AG20443 (cell line): ENCODE results near the gene DCAF11.

Source experiments
- DNase-seq: peaks from one replicate; pipeline ENCODE4 v3.0.0; 2012; ENCODE audit warnings: low spot score, mixed read lengths

DCAF11 gene

DNA sequence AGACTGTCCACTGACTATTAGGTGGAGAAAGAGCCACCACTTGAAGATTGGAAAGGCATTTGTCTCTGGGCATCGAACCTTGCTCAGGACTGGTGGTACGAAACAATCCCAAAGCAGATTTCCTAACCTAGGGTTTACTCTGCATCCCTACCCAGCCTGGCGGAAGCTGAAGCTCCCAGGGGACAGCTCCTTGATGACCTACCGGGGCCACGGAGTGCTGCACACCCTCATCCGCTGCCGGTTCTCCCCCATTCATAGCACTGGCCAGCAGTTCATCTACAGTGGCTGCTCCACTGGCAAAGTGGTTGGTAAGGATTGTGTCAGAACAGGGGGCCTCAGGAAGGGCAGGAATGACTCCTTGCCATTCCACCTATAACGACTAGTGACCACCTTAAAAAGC, 6.6 kb downstream of the DCAF11 start:
- no peak for DNase-seq

DNA sequence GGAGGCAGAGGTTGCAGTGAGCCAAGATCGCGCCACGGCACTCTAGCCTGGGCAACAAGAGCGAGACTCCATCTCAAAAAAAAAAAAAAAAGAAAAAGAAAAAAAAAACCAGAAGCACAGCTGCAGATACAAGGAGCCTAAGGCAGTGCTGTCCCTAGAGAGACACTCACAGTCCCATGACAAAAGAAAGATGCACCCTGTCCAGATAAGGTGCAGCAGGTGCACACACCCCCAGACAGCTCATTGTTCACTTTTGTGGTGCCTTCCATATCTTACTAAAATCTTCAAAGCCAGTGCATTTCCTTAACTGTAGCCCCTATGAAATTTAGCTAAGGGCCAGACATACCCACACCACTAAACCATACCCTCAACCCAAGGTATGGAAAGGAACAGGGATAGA, 7.8 kb downstream of the DCAF11 start:
- DNase-seq, result no peak

DNA sequence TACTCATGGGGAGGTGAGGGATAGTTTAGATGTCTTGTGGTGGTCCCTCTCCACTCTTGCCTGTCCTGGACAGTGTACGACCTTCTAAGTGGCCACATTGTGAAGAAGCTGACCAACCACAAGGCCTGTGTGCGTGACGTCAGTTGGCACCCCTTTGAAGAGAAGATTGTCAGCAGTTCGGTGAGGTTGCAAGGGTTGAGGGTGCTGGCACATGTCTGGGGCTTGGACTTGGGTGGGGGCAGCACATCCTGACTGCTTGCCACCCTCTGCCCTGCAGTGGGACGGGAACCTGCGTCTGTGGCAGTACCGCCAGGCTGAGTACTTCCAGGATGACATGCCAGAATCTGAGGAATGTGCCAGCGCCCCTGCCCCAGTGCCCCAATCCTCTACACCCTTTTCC, 8.3 kb downstream of the DCAF11 start:
- DNase-seq, result no peak

DNA sequence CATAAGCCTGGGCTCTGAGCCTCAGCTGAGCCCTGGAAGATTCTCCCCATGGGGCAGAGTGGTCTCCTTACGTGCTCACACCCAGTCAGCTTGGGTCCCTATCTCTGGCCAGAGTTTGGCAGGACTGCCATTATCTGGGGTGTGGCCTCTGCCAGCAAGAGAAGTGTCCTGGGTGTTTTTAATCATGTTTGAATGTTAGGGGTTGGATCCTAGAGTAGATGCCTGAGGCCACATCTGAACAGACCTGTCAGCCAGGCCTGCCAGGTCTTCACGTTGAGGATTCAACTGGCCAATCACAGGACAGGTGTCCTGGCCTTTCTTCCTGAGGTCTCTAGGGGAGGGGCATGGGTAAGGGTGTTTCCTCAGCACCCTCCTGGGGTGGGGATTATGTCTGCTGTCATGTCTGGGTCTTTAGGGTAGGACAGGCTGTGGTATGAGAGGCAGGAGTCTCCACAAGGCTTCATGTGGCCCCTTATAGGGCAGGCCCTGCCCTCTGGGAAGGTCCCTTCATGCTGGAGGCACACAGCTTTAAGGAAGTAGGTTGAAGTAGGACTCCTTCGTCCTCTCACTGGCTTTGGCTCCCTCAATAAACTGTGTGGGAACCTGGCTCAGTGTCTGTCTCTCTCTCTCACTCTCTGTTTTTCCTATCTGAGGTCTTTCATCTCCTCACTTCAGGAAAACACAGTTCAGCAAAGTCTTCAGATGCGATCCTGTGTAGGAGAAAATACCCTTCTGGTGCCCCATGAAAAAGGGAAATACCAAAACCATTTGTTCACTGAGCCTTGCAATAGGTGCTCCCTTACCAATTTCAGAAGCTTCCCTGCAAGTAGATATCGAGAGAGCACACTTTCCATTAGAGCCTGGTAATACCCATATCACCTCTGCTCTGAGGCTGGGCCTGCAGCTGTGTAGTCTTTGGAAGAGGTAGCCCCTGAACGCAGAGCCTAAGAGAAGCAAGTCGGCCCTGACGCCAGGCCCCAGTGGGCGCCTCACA, 9.1 kb downstream of the DCAF11 start:
- DNase-seq, result no peak

DNA sequence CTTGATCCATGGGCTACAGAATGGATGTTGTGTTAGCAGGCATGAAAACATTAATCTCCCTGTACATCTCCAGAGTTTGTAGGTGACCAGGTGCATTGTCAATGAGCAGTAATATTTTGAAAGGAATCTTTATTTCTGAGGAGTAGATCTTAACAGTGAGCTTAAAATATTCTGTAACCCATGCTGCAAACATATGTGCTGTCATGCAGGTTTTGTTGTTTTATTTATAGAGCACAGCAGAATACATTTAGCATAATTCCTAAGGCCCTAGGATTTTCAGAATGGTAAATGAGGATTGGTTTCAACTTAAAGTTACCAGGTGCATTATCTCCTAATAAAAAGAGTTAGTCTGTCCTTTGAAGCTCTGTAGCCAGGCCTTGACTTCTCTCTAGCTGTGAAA, 12.4 kb downstream of the DCAF11 start:
- DNase-seq, result no peak

DNA sequence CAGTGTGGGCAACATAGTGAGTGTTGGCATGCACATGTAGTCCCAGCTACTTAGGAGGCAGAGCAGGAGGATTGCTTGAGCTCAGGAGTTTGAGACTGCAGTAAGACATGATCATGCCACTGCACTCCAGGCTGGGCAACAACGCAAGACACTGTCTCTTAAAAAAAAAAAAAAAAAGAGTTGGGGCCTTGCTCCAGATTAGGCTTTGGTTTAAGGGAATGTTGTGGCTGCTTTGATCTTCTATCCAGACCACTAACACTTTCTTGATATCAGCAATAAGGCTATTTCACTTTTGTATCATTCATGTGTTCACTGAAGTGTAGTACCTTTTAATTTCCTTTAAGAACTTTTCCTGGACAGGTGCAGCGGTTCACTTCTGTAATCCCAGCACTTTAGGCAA, 13.1 kb downstream of the DCAF11 start:
- no peak for DNase-seq

DNA sequence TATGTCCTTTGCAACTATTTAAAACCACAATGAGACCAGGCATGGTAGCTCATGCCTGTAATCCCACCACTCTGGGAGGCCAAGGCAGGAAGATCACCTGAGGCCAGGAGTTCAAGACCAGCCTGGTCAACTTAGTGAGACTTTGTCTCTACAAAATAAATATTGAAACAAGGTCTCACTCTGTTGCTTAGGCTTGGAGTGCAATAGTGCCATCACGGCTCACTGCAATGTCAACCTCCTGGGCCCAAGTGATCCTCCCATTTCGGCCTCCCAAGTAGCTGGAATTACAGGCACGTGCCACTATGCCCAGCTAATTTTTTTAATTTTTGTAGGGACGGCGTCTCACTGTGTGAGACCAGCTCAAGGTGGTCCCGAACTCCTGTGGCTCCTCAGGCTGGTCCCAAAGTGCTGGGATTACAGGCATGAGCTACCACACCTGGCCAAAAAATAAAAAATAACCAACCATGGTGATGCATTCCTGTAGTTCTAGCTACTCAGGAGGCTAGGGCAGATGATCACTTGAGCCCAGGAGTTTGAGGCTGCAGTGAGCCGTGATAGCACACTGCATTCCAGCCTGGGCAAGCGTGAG, 14.9 kb downstream of the DCAF11 start:
- DNase-seq, result no peak

DNA sequence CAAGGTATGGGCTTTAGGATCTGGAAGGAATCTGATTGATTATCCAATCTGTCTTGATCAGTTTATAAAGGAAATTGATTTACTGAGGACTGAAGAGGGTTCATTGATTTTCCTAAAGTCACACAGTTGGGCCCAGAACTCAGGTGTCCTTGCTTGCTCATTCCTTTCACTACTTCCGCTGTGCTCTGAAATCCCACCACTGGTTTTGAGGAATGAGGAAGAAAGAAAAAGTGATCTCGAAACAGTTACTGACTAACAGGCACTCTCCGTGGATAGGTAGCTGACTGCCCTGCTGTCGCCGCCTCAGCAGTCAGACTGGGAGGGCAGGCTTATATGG, 15.8 kb downstream of the DCAF11 start, which contains the start of gene FITM1:
Gene FITM1 (plus strand): TSS at position 280 of the 337 bp plus-strand sequence. CDS start 905 bp downstream, outside the sequence.
- DNase-seq, result no peak

DNA sequence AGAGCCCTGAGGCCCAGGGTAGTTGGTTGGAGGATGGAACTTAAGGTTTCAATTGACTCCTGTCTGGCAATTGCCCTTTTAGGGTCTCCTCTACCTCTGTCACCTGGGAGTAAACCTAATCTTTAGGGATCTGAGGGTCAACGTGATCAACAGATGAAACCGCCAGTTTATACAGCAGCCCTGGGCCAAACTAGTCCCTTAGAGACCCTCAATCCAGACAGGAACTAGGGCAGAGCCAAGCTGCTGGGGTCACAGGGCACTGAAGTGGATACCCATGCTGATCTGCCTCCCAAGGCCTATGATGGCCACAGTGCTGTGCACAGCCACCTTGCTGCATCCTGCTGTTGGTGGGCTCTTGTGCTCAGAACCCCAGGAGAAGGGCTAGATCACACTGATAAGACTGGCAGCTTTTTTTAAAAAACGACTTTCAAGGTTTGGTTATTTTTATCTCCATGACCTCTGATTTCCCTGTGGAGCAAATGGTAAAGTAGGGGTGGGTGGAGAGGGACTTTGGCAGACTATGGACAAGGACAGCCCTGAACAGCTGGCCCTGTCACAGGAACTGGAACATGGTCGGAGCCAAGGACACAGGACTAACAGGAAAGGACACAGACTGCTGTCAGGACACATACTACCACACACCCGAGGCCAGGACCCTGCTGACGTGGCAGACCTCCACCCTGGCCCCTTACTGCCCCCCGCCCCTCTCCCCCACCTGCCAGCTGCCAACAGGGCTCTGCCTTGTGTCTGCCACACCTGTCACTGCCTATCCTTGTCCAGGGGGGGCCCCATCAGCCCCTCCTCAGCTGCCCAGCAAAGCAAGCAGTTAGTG, 16.4 kb downstream of the DCAF11 start:
- no peak for DNase-seq

DNA sequence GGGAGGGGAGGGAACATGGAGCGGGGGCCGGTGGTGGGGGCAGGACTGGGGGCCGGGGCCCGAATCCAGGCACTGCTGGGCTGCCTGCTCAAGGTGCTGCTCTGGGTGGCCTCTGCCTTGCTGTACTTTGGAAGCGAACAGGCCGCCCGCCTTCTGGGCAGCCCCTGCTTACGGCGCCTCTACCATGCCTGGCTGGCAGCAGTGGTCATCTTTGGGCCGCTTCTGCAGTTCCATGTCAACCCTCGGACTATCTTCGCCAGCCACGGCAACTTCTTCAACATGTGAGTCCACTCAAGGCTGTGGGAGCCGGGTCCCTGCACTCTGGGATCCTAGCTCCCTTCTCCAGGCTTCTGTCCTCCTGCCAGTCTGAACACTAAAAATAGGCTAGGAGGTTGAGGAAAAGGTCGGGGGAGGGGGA, 17.0 kb downstream of the DCAF11 start:
- no peak for DNase-seq

DNA sequence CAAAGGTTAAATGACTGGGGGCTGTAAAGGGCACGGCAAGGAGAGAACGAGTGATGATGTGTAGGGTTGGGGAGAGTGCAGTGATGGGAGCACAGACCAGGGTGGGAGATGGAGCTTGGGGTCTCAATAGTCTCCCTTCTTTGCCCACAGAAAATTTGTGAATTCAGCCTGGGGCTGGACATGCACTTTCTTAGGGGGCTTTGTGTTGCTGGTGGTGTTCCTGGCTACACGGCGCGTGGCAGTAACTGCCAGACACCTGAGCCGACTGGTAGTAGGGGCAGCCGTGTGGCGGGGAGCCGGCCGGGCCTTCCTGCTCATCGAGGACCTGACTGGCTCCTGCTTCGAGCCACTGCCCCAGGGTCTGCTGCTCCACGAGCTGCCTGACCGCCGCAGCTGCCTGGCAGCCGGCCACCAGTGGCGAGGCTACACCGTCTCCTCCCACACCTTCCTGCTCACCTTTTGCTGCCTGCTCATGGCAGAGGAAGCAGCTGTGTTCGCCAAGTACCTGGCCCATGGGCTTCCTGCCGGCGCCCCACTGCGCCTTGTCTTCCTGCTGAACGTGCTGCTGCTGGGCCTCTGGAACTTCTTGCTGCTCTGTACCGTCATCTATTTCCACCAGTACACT, 17.6 kb downstream of the DCAF11 start:
- no peak for DNase-seq

DNA sequence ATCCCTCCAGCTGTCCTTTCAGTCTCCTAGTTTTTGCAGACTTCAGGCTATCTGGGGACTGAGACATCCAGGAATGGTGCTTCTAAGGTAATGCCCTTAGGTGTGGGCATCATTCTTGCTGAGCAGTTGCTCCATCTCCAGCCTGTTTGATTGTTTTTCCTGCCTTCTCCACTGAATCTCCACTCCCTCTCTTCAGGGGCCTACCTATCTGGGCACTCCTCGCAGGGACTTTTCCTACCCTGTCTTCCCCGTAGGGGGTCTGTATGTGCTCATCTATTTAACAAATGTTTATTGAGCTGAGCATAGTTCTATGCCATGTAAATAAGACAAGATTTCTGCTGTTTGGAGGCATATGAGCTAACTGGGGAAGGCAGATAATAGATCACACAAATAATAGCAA, 18.4 kb downstream of the DCAF11 start:
- DNase-seq, result no peak

DNA sequence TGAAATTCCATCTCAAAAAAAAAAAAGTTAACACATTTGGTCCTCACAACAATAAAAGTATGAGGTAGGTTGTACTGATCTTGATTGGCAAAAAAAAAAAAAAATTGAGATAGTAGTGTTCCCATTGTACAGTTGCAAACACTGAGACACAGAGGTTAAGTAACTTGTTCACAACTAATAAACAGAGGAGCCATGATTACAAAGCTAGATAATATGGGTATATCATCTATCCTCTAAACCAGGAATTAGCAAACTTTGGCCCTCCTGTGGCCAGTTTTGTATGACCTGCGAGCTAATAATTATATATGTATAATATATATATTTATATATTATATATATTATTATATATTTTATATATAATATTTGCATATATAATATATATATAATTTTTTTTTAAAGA, 19.2 kb downstream of the DCAF11 start:
- no peak for DNase-seq

DNA sequence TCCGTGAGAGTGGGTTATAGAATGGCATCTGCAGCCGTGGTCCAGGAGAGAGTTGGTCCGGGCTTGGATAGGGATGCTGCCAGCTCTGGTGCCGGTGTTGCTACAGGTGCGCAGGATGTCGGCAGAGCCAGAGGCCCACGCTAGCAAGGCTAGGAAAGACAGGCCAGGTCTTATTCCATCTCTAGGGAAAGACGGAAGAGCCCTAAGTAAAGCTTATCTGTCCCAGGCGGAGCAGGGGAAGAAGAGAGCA, 20.9 kb downstream of the DCAF11 start:
- DNase-seq, result no peak

DNA sequence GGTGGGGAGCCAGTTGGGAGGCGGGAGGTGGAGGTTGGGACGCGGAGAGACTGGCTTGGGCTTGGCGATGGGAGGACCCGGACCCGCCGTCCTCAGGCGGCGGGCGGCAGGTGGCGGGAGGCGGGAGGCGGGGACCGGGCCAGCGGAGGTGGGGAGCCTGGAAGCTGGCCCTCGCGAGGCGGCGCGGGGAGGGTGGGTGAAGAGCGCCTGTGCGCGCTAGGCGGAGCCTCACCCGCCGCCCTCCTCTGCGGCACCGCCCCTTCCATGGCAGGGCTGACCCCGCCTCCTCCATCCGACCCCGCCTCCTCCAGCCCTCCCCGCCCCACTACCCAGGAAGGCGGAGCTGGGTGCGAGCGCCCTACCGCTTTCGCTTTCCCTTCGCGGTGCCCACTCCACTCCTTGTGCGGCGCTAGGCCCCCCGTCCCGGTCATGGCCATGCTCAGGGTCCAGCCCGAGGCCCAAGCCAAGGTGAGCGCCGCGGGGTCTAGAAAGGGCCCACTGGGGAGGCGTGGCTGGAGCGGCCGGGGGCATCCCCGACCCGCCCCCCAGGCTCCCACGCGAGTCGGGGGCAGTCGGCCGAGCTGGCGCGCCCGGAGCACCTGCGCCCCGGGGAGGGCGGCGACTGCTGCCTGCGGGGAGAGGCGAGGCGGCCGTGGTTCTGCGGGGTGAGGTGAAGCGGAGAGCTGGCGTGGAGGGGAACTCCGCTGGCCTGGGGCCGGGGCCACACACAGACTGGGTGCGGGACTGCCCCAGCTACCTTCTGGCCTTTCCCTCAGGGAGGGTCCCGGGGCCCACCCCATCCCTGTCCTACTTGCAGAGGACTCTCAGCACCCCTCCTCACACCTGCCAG, 21.5 kb downstream of the DCAF11 start, which contains the start of gene PSME1:
Gene PSME1 (plus strand): TSS at position 361 of the 850 bp plus-strand sequence. CDS start 69 bp downstream, at position 430.
- peak; percentile 97 for DNase-seq

DNA sequence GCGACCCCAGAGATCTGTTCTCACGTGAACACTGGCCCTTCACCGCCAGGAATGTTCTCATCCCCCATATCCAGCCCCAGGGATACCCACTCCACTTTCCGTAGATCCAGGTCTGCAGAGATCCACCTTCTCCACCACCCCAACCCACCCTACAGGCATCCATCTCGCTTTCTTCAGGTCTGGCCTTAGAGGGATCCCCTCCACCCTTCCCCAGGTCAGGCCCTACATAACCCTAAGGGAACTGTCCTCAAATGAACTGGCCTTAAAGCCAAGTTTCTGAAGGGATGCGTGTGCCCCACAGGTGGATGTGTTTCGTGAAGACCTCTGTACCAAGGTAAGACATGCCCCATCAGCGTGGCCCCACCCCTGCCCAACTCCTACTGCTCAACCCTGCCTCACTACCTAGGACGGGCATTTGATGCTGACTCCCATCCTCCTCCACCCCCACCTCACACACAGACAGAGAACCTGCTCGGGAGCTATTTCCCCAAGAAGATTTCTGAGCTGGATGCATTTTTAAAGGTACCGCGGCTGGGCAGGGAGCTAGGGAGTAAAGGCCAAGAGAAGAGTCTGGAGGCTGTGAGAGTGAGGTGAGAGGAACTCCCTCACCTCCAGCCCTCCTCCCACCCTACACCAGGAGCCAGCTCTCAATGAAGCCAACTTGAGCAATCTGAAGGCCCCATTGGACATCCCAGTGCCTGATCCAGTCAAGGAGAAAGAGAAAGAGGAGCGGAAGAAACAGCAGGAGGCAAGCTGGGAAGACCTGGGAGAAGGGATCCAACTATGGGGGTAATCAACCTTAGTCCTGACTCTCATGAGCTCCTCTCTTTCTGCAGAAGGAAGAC, 22.3 kb downstream of the DCAF11 start:
- DNase-seq, result no peak

DNA sequence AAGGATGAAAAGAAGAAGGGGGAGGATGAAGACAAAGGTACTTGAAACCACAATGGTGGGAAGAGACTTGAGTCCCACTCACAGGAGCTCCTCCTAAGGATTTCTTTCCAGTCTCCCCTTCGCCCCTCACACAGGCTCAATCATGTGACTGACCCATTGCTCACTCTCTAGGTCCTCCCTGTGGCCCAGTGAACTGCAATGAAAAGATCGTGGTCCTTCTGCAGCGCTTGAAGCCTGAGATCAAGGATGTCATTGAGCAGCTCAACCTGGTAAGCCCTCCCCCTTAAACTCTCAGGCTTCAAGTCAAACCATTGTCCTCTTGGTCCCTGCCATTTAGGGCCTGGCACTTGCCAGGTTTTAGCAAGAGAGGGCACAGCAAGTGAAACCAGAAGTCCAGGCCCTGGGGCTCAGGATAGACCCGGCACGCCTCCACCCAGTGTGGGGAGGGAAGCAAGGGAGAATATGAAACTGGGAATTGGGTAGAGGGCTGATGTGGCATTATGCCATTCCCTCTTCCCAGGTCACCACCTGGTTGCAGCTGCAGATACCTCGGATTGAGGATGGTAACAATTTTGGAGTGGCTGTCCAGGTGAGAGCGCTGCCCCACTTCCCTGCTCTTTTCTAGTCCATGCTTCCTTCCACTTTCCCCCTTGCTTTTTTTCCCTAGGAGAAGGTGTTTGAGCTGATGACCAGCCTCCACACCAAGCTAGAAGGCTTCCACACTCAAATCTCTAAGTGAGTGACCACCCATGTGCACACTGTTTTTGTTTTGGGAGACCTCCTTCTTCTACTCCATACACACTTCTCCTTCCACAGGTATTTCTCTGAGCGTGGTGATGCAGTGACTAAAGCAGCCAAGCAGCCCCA, 23.2 kb downstream of the DCAF11 start:
- no peak for DNase-seq

DNA sequence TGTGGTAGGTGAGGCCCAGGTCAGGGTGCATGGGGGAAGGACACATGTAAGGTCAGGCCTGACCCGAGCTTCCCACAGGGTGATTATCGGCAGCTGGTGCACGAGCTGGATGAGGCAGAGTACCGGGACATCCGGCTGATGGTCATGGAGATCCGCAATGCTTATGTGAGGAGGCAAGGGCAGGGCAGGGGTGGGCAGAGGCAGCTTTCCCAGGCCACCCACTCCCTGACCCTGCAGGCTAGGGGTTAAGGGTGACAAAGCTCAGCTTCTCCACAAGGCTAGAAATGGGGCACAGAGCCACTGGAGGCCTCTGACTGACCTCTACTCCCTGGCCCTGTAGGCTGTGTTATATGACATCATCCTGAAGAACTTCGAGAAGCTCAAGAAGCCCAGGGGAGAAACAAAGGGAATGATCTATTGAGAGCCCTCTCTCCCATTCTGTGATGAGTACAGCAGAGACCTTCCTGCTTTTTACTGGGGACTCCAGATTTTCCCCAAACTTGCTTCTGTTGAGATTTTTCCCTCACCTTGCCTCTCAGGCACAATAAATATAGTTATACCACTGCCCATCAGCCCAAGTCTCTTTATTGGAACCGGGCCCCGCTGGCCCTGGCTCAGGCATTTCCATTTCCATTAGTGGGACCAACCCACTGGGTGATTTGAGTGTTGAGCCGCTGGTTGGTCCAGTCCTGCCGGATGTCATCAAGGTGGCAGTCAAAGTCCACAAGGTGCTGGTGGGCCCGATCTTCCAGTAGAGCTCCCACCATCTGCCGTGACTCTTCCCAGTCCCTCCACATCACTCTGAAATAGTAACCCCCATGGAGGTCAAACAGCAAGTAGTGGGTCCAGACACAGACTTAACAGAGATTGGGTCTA, 24.1 kb downstream of the DCAF11 start:
- no peak for DNase-seq
